AG10803 (cell line): ENCODE results near the gene HSD17B11.
"Not testable (repeated sequence)": the region's sequence is repeated elsewhere in the genome, so short reads cannot be mapped to it uniquely, and the experiment has no call there.

Experiments used
- DNase-seq: peaks from one replicate; pipeline ENCODE4 v3.0.0; 2010; ENCODE audit warnings: low read depth
- H3K4me3 ChIP-seq: 2 replicates; pipeline ENCODE4 v1.5.1; 2011; ENCODE audit warnings: mild to moderate bottlenecking, low read length, control low read depth
- TF ChIP-seq, protein P1 (sequence below): conservative IDR thresholded peaks from 2 replicates; pipeline ENCODE4 v1.5.1; 2011; ENCODE audit warnings: mild to moderate bottlenecking, low read length, control low read depth, inconsistent platforms

HSD17B11 gene

DNA sequence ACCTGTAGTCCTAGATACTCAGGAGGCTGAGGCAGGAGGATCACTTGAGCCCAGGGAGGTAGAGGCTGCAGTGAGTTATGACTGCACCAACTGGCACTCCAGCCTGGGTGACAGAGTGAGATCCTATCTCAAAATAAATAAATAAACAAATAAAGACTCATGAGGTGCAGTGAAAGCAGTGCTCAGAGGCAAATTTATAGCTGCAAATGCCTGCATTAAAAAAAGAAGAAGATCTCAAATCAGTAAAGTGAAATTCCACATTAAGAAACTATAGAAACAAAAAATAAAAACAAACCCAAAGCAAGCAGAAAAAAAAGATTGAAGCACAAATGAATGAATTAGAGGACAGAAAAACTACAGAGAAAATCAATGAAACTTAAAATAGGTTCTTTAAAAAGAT, 45.8 kb downstream of the HSD17B11 start:
- TF ChIP-seq, protein P1, sequence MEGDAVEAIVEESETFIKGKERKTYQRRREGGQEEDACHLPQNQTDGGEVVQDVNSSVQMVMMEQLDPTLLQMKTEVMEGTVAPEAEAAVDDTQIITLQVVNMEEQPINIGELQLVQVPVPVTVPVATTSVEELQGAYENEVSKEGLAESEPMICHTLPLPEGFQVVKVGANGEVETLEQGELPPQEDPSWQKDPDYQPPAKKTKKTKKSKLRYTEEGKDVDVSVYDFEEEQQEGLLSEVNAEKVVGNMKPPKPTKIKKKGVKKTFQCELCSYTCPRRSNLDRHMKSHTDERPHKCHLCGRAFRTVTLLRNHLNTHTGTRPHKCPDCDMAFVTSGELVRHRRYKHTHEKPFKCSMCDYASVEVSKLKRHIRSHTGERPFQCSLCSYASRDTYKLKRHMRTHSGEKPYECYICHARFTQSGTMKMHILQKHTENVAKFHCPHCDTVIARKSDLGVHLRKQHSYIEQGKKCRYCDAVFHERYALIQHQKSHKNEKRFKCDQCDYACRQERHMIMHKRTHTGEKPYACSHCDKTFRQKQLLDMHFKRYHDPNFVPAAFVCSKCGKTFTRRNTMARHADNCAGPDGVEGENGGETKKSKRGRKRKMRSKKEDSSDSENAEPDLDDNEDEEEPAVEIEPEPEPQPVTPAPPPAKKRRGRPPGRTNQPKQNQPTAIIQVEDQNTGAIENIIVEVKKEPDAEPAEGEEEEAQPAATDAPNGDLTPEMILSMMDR = no peak
- no peak for DNase-seq
- H3K4me3 ChIP-seq = no peak overlapping the region

DNA sequence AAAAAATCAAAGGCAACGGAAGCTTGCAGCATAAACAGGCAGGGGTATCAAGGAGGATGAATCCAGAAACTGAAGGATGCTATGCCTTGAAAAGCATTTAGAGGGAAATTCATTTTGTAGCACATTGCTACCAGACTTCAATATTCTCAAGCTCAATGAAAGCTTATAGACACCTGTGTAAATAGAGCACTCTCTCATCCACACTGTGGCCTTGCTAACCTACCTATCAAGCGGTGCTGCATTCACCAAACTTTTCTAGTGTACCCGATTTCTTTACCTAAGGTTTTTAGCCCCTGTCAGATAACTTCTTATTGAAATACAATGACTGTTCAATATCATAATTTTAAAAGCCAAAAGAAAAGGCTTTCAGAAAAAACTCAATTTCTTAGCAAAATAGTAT, 48.1 kb downstream of the HSD17B11 start:
- H3K4me3 ChIP-seq = no peak overlapping the region
- TF ChIP-seq, protein P1 = no peak
- DNase-seq = no peak

DNA sequence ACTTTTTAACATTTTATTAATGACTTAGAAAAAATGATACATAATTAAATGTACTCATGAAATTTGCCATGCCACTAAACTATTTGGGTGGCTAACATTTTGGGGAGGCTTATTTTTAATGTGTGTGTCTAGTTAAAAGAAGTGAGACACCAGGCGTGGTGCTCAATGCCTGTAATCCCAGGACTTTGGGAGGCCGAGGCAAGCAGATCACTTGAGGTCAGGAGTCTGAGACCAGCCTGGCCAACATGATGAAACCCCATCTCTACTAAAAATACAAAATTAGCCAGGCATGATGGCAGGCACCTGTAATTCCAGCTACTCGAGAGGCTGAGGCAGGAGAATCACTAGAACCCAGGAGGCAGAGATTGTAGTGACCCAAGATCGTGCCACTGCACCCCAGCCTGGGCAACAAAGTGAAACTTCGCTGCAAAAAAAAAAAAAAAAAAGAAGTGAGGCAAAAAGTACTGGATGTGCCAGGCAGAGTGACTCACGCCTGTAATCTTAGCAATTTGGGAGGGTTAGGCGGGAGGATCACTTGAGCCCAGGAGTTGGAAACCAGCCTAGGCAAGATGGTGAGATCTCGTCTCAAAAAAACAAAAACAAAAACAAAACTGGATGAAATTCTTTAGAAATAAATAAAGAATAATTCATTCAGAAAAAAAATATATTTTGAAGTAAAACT, 48.9 kb downstream of the HSD17B11 start:
- DNase-seq = peak; percentile 65
- H3K4me3 ChIP-seq = not testable (repeated sequence)

DNA sequence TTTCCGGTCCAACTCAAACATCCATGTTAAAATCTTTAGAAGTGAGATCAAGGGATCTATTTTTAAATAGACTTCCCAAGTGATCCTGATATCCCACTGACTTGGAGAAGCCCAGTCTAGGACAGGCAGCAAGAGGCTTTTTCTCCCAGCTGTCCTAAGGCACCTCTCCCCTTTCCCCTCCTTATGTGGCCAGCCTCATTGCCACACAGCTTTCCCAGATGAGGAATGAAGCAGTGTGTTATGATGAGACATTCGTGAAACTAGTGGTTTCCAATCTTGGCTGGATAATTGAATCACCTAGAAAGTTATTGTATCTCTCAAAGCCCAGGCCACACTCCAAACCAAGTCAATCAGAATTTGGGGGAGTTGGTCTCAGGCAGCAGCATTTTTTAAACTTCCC, 51.5 kb downstream of the HSD17B11 start:
- DNase-seq = peak; percentile 3
- TF ChIP-seq, protein P1 = no peak
- no peak overlapping the region for H3K4me3 ChIP-seq

DNA sequence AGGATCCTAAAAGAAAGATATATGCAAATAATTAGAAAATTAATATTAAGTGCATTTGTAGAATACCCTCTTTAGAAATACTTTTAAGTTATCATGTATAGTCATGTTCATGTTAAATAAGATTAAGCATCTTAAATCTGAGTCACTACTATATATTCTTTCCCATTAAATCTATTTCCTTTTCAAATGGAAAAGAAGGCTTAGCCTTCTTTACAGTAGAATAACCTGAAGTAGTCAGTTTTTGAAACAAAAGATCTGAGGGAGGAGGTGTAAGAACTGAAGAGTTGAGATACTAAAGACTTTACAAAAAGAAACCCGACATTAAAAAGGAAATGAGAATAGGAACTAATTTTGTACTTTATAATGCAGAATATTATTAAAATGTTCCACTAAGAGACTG, 53.6 kb downstream of the HSD17B11 start:
- TF ChIP-seq, protein P1 = no peak
- no peak for DNase-seq
- H3K4me3 ChIP-seq = no peak overlapping the region

DNA sequence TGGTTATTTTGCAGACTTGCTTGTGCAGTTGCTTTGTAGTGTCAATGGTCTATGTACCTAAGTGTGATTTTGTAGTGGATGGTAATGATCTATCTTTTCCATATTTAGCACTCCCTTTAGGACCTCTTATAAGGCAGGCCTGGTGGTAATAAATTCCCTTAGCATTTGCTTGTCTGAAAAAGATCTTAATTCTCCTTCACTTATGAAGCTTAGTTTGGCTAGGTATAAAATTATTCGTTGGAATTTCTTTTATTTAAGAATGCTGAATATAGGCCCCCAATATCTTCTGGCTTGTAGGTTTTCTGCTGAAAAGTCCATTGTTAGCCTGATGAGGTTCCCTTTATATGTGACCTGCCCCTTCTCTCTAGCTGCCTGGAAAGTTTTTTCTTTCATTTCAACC, 57.7 kb downstream of the HSD17B11 start:
- no peak for DNase-seq
- TF ChIP-seq, protein P1 = no peak
- H3K4me3 ChIP-seq = no peak overlapping the region

DNA sequence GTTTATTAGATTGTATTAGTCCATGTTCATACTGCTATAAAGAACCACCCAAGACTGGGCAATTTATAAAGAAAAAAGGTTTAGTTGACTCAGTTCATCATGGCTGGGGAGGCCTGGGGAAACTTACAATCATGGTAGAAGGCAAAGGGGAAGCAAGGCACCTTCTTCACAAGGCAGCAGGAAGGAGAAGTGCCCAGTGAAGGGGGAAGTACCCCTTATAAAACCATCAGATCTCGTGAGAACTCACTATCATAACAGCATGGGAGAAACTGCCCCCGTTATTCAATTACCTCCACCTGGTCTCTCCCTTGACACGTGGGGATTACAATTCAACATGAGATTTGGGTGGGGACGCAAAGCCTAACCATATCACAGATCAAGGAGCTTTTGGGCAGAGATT, 60.2 kb downstream of the HSD17B11 start:
- no peak overlapping the region for H3K4me3 ChIP-seq
- TF ChIP-seq, protein P1 = no peak
- DNase-seq = no peak

DNA sequence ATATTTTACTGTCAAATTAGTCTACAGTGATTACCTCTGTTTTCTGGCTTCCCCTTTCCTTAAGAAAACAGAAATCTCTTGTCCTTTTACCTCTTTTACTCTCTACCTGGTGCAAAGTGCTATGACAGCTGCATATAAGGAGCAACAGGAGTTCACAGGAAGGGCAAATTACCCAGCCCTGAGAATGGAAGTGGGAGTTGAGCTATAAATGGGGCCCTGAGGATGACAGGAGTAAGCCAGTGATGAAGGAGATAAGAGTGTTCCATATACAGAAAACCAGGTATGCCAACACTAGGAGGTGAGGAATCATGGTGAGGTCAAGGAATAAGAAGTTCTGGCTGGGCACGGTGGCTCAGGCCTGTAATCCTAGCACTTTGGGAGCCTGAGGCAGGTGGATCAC, 63.9 kb downstream of the HSD17B11 start:
- no peak for DNase-seq
- TF ChIP-seq, protein P1 = no peak
- no peak overlapping the region for H3K4me3 ChIP-seq
